GM12801 (cell line): ENCODE data around the gene SGCA.

Experiments
- CTCF ChIP-seq: IDR thresholded peaks from one replicate; pipeline ENCODE4 v1.5.1; 2011; ENCODE audit warnings: control low read depth; ENCODE audit not compliant: insufficient read length; ENCODE audit errors: extremely low read depth

SGCA gene

GRCh38 chr17:50123649-50124349 lies 42.0 kb upstream of the SGCA start:
- TF ChIP-seq CTCF = no peak

DNA sequence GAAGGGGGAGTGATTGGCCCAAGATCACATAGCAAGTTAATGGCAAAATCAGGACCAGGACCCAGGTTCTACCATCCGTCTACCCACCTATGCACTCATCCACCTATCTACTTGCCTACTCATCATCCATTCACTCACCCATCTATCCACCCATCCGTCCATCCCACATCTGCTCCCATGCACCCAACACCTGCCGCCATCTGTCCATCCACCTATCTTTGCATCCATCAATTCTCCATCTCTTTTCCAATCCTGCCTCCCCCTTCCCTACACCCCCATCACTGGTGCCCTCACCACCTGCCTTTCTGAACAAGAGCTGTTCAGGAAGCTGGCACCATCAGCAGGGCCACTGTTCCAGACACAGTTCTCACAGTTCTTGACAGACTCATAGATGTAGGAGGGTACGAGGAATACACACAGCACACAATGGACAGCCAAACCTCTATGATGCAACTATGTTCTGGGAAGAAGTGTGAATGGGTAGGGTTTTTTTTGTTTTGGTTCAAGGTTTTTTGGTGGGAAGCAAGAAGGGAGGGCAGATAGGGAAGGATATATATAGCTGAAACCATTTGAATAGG lies 40.3 kb upstream of the SGCA start:
- no peak for TF ChIP-seq CTCF

GRCh38 chr17:50127697-50128361 lies 38.0 kb upstream of the SGCA start:
- TF ChIP-seq CTCF = no peak

GRCh38 chr17:50128441-50129352 lies 37.1 kb upstream of the SGCA start:
- TF ChIP-seq CTCF = no peak

GRCh38 chr17:50129353-50129727 lies 36.5 kb upstream of the SGCA start:
- no peak for TF ChIP-seq CTCF

- no peak for TF ChIP-seq CTCF
Observed at GRCh38 chr17:50129728-50130558, 35.9 kb upstream of the SGCA start, which contains the start of gene SAMD14. TSS of gene SAMD14 (minus strand) at chr17:50130160. CDS start at chr17:50124959, 5,201 bp downstream.
